HepG2 (cell line): ENCODE data around the gene DTX4. TPM values are rescaled to one million over a fixed set of nuclear protein-coding genes. Genes with fewer than 3 reads are reported as not detected.

ENCODE experiments used
- AHDC1 ChIP-seq: sonication (generic); formaldehyde crosslinking; IDR thresholded peaks from 2 replicates; pipeline ENCODE4 v1.5.1; 2020; ENCODE audit warnings: mild to moderate bottlenecking, missing genetic modification reagents, borderline replicate concordance
- E2F1 ChIP-seq: sonication (generic); formaldehyde crosslinking; IDR thresholded peaks from 2 replicates; pipeline ENCODE4 v1.5.0; 2020; ENCODE audit warnings: missing genetic modification reagents
- ZNF121 ChIP-seq: sonication (generic); formaldehyde crosslinking; IDR thresholded peaks from 2 replicates; pipeline ENCODE4 v1.5.0; 2020; ENCODE audit warnings: mild to moderate bottlenecking, missing genetic modification reagents
- ZNF841 ChIP-seq: sonication (generic); formaldehyde crosslinking; IDR thresholded peaks from 2 replicates; pipeline ENCODE4 v1.8.1; 2023; ENCODE audit warnings: missing genetic modification reagents, borderline replicate concordance
- polyA plus RNA-seq, 8 experiments: library from polyadenylated mRNA; depleted of rRNA in 3 of 8; stranded (reverse) in 7 of 8; unstranded in 1 of 8; fragments of >200 nt; fragmentation: Illumina TruSeq in 4 of 8; extraction: Trizol in 4 of 8; gene quantifications; 2 replicates each; pipeline versions ENCODE4 v1.2.1 to v1.2.3, GENCODE V29; 2011 to 2016; ENCODE audit warnings: low read depth in 4 of 8, missing spikeins in 1 of 8, mixed read lengths in 1 of 8; ENCODE audit not compliant: insufficient read depth in 1 of 8
- total RNA-seq, 5 experiments: library from RNA; depleted of rRNA; stranded (reverse); fragments of >200 nt; fragmentation: Illumina TruSeq; extraction: Trizol; gene quantifications; 2 replicates each; pipeline ENCODE4 v1.2.3, GENCODE V29; 2016; ENCODE audit warnings: low read depth in 1 of 5
- TF ChIP-seq, protein P1 (sequence below): sonication (generic); formaldehyde crosslinking; IDR thresholded peaks from 2 replicates; pipeline ENCODE4 v1.8.0; 2022; ENCODE audit warnings: missing genetic modification reagents, mild to moderate bottlenecking, borderline replicate concordance

Gene DTX4
- total and polyA plus RNA-seq, 2 of the 13 experiments (the other 11 are each of a cell fraction or from before 2014, with no cell fraction given) = 0.67 to 5.6 TPM

GRCh38 chr11:59223177-59223576 is 51.2 kb downstream of the DTX4 start (continued):
- TF ChIP-seq AHDC1 (CRISPR knock-in tag) = no peak
- TF ChIP-seq ZNF121 (CRISPR knock-in tag) = no peak
- TF ChIP-seq E2F1 (CRISPR knock-in tag) = no peak
- TF ChIP-seq ZNF841 = no peak
- TF ChIP-seq, protein P1, sequence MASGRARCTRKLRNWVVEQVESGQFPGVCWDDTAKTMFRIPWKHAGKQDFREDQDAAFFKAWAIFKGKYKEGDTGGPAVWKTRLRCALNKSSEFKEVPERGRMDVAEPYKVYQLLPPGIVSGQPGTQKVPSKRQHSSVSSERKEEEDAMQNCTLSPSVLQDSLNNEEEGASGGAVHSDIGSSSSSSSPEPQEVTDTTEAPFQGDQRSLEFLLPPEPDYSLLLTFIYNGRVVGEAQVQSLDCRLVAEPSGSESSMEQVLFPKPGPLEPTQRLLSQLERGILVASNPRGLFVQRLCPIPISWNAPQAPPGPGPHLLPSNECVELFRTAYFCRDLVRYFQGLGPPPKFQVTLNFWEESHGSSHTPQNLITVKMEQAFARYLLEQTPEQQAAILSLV (CRISPR knock-in tag) = no peak
